GM12878 (cell line): Measurements from ENCODE around the gene GRIFIN. TPM values are rescaled to one million over a fixed set of nuclear protein-coding genes. Genes with fewer than 3 reads are reported as not detected.

Experiments
- ATAC-seq: fragments of 200-7000 bp; cut with Tn5 transposase; 3 replicates; pipeline ENCODE4 v1.9.1; 2020; ENCODE audit warnings: mild to moderate bottlenecking, moderate library complexity
- BruUV-seq: library from RNA; stranded (reverse); fragments of 400-500 nt; replicated peaks from 2 replicates; lab custom pipeline; 2021; lab: Mats Ljungman, UMichigan
- CTCF ChIA-PET: fragments of 300-600 bp; sonication (Branson Sonifier 250); formaldehyde crosslinking; extraction: SDS; loops from one replicate; lab custom pipeline; 2021; ENCODE audit warnings: inconsistent platforms; lab: Yijun Ruan, JAX
- POLR2A ChIA-PET: fragments of 350-600 bp; formaldehyde crosslinking; extraction: SDS; loops from one replicate; lab custom pipeline; 2021; ENCODE audit warnings: inconsistent platforms; lab: Charles Lee
- RAD21 ChIA-PET: fragments of 300-600 bp; sonication (Branson Sonifier 250); formaldehyde crosslinking; loops from one replicate; lab custom pipeline; 2023; ENCODE audit warnings: antibody characterized with exemption; ENCODE audit not compliant: unreplicated experiment; lab: Charles Lee
- SMC1A ChIA-PET: fragments of 300-600 bp; sonication (Branson Sonifier 250); formaldehyde crosslinking; loops from one replicate; lab custom pipeline; 2023; ENCODE audit not compliant: unreplicated experiment, uncharacterized antibody; lab: Charles Lee
- DNase-seq: peaks from one replicate; pipeline ENCODE4 v3.0.0-alpha.2; 2011; ENCODE audit warnings: low read depth, low spot score
- FAIRE-seq: peaks from 3 replicates; lab custom pipeline; 2011; peaks lifted over from hg19 to GRCh38; lab: Jason Lieb, UNC
- H2AFZ ChIP-seq: 2 replicates; pipeline ENCODE4 v1.6.0; 2011; ENCODE audit warnings: low read depth, low read length, control low read depth; ENCODE audit not compliant: control insufficient read depth
- H3K27ac ChIP-seq: 2 replicates; pipeline ENCODE4 v1.5.1; 2011; ENCODE audit warnings: control low read depth; ENCODE audit not compliant: control insufficient read depth, insufficient read depth
- H3K27me3 ChIP-seq, 2 experiments: replicated peaks in 1 of 2; 2 replicates each; pipeline versions ENCODE4 v1.6.0 to v1.6.1; 2011; ENCODE audit warnings: low read length in 1 of 2; ENCODE audit not compliant: control insufficient read depth in 2 of 2, insufficient read depth in 2 of 2
- H3K36me3 ChIP-seq, 2 experiments: 2 replicates each; pipeline ENCODE4 v1.5.1; 2011; ENCODE audit warnings: low read length in 1 of 2; ENCODE audit not compliant: control insufficient read depth in 2 of 2, insufficient read depth in 2 of 2
- H3K4me1 ChIP-seq: 2 replicates; pipeline ENCODE4 v1.6.1; 2011; ENCODE audit warnings: mild to moderate bottlenecking, low read length, moderate library complexity, mixed read lengths; ENCODE audit not compliant: control insufficient read depth, insufficient read depth
- H3K4me2 ChIP-seq: 2 replicates; pipeline ENCODE4 v1.6.0; 2011; ENCODE audit warnings: control low read depth; ENCODE audit not compliant: control insufficient read depth, insufficient read depth
- H3K4me3 ChIP-seq: fragments of 200-600 bp; sonication (generic); 2 replicates; pipeline ENCODE4 v1.5.1; 2016
- H3K79me2 ChIP-seq: 2 replicates; pipeline ENCODE4 v1.6.0; 2011; ENCODE audit warnings: low read length; ENCODE audit not compliant: control insufficient read depth, insufficient read depth
- H3K9ac ChIP-seq: 2 replicates; pipeline ENCODE4 v1.8.0; 2011; ENCODE audit warnings: low read length, control low read depth, mixed read lengths; ENCODE audit not compliant: control insufficient read depth, insufficient read depth
- H3K9me3 ChIP-seq: replicated peaks from 3 replicates; pipeline ENCODE4 v1.5.1; 2011; ENCODE audit warnings: mild to moderate bottlenecking, low read length; ENCODE audit not compliant: control insufficient read depth, insufficient read depth
- H4K20me1 ChIP-seq: 2 replicates; pipeline ENCODE4 v1.6.0; 2011; ENCODE audit not compliant: control insufficient read depth, insufficient read depth
- CEBPB ChIP-seq, 2 experiments: fragments of 150-350 bp in 1 of 2; IDR thresholded peaks; 2 replicates each; pipeline ENCODE4 v1.6.1; 2012 to 2014; ENCODE audit warnings: low read depth in 2 of 2, low read length in 2 of 2, borderline replicate concordance in 1 of 2, inconsistent platforms in 1 of 2
- EP300 ChIP-seq, 2 experiments: fragments of 150-350 bp in 1 of 2; IDR thresholded peaks; 2 replicates each; pipeline ENCODE4 v1.6.1; 2011 to 2012; ENCODE audit warnings: low read depth in 2 of 2, low read length in 2 of 2, borderline replicate concordance in 1 of 2, improper control_type of control experiment in 1 of 2, inconsistent platforms in 1 of 2; ENCODE audit not compliant: control insufficient read depth in 1 of 2
- POU2F2 ChIP-seq: IDR thresholded peaks from 3 replicates; pipeline ENCODE4 v1.6.1; 2011; ENCODE audit warnings: low read depth, mild to moderate bottlenecking, low read length, borderline replicate concordance
- RAD51 ChIP-seq: fragments of 450-650 bp; IDR thresholded peaks from 2 replicates; pipeline ENCODE4 v1.6.1; 2016; ENCODE audit warnings: moderate library complexity, mild to moderate bottlenecking, inconsistent platforms
- RELB ChIP-seq: fragments of 450-650 bp; IDR thresholded peaks from 2 replicates; pipeline ENCODE4 v1.6.1; 2017; ENCODE audit warnings: low read depth, mild to moderate bottlenecking, moderate library complexity
- SIN3A ChIP-seq: IDR thresholded peaks from 2 replicates; pipeline ENCODE4 v1.6.1; 2012; ENCODE audit warnings: low read depth, low read length, improper control_type of control experiment
- TARDBP ChIP-seq: IDR thresholded peaks from 2 replicates; pipeline ENCODE4 v1.6.1; 2016; ENCODE audit warnings: borderline replicate concordance
- TCF7 ChIP-seq: IDR thresholded peaks from 2 replicates; pipeline ENCODE4 v1.6.1; 2014; ENCODE audit warnings: antibody characterized with exemption, borderline replicate concordance
- ZBTB11 ChIP-seq: fragments of 450-650 bp; formaldehyde crosslinking; IDR thresholded peaks from 2 replicates; pipeline ENCODE4 v1.5.0; 2022; ENCODE audit warnings: mild to moderate bottlenecking, missing genetic modification characterization
- ZSCAN29 ChIP-seq: fragments of 450-650 bp; IDR thresholded peaks from 2 replicates; pipeline ENCODE4 v1.6.1; 2017; ENCODE audit warnings: mild to moderate bottlenecking, moderate library complexity
- WGBS: methylation state at CpG from one replicate; pipeline ENCODE4 v1.1.6; 2016; ENCODE audit warnings: low lambda C conversion rate; ENCODE audit not compliant: insufficient replicate concordance, insufficient coverage; ENCODE audit errors: missing lambda C conversion rate; 5-methylcytosine and 5-hydroxymethylcytosine counted together
- in situ Hi-C: fragments of 300-500 bp; cut with MboI; formaldehyde crosslinking; loops from 9 replicates; pipeline ENCODE4 v1.14.3; 2018; ENCODE audit warnings: mixed read lengths
- intact Hi-C: fragments of 100-400 bp; cut with micrococcal nuclease; formaldehyde crosslinking; loops from one replicate; pipeline ENCODE4 v1.14.2; 2022; ENCODE audit not compliant: unreplicated experiment
- polyA plus RNA-seq, 11 experiments: library from polyadenylated mRNA; depleted of rRNA in 4 of 11; unstranded in 6 of 11; stranded (reverse) in 5 of 11; fragments of >200 nt; fragmentation: Nextera tagmentation in 4 of 11; fragmentation: Illumina TruSeq in 1 of 11; extraction: Ambion mirVana in 4 of 11; extraction: Trizol in 1 of 11; gene quantifications; 1 replicate in 1 of 11; 2 replicates in 10 of 11; pipeline versions ENCODE4 v1.2.1 to v1.2.3, GENCODE V29; 2011 to 2016; ENCODE audit warnings: inconsistent platforms in 2 of 11, missing spikeins in 2 of 11, low read depth in 1 of 11
- total RNA-seq, 4 experiments: library from RNA; depleted of rRNA in 3 of 4; stranded (reverse); fragments of >200 nt in 3 of 4; fragmentation: Illumina TruSeq in 1 of 4; extraction: Trizol in 1 of 4; gene quantifications; 2 replicates each; pipeline versions ENCODE4 v1.2.1 to v1.2.3, GENCODE V29; 2013 to 2021
- TF ChIP-seq, protein P1 (sequence below): IDR thresholded peaks from 2 replicates; pipeline ENCODE4 v1.6.1; 2012; ENCODE audit warnings: low read depth, low read length, improper control_type of control experiment

Gene GRIFIN
- total and polyA plus RNA-seq, 10 of the 15 experiments (the other 5 are each of a cell fraction or from before 2014, with no cell fraction given) = not detected

DNA sequence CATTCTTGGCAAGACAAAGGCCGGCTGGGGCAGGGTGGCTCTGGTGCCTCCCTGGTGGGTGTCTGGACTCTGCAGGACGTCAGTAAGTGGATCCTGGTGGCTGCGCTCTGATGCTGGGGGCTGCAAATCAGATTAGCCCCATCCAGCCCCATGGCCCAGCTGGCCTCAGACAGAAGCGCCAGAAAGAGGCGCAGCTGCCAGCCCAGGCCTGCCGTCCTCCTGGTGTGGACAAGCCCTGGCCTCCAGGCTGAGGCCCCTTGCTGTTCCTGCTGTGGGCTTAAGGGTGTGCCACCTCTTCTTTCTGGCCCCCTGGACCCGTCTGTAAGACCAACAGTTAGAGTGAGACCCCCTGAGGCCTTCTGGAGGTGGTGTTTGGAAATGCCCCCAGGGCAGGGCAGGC is 37.5 kb upstream of the GRIFIN start:
- Histone ChIP-seq H3K4me3 (no peak overlapping the region), H3K9ac (no peak overlapping the region), H3K9me3 (no peaks in the 10 kb centered on the region), H3K4me1 (peaks cover 29% of the 10 kb centered on the region), H4K20me1 (no peaks in the 10 kb centered on the region), H3K79me2 (no peaks in the 10 kb centered on the region), H2AFZ (no peak overlapping the region), H3K27ac (no peak overlapping the region), H3K36me3 (no peaks in the 10 kb centered on the region), H3K27me3 (no peaks in the 10 kb centered on the region), H3K4me2 (no peak overlapping the region)
- 68% methylated on average over 7 of the region's 7 CpGs for WGBS
- ATAC-seq (no peak), DNase-seq (no peak), FAIRE-seq (no peak)
- no TSS peak for BruUV-seq
- intact Hi-C loops = no loop called here
- POLR2A ChIA-PET = no interaction called here
- CTCF ChIA-PET = no interaction called here
- RAD21 ChIA-PET = no interaction called here
- in situ Hi-C loops = no loop called here
- SMC1A ChIA-PET = no interaction called here
- no peak for TF ChIP-seq EP300 (IDR thresholded peaks at IDR 0.05; ENCODE audit: borderline replicate concordance in 1 of 2, control insufficient read depth in 1 of 2, low read depth in 2 of 2, low read length in 2 of 2)
- no peak for TF ChIP-seq RELB
- TF ChIP-seq CEBPB (IDR thresholded peaks at IDR 0.05; ENCODE audit: borderline replicate concordance in 1 of 2, low read depth in 2 of 2, low read length in 2 of 2) = no peak
- TF ChIP-seq TCF7 = no peak

DNA sequence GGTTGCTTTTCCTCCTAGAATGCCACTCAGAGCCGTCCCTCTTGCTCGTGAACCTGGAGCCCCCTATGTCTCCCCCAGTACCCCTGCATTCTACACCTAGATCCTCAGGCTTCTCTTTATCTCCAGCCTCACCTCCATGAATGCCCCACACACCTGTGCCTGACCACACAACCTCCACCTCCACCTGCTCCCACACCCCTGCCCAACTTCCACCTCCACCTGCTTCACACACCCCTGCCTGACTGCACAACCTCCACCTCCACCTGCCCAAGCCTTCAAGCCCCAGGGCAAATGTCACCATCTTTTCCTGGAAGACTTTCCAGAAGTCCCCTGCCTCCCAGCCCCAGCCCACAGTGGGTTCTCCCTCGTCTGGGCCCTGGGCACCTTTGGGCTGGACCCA is 36.5 kb upstream of the GRIFIN start:
- Histone ChIP-seq H3K79me2 (no peaks in the 10 kb centered on the region), H3K4me1 (peaks cover 38% of the 10 kb centered on the region), H3K9ac (no peak overlapping the region), H3K4me3 (no peak overlapping the region), H4K20me1 (no peaks in the 10 kb centered on the region), H3K9me3 (no peaks in the 10 kb centered on the region), H2AFZ (no peak overlapping the region; the same call in 1 of the 2 replicates), H3K36me3 (no peaks in the 10 kb centered on the region), H3K4me2 (no peak overlapping the region; the same call in 1 of the 2 replicates), H3K27me3 (no peaks in the 10 kb centered on the region), H3K27ac (no peak overlapping the region)
- POLR2A ChIA-PET = interaction anchor here (1.9 kb wide), 1 partner anchor 16 kb away, joined by 10 read pairs; no protein-coding TSS in a partner anchor
- SMC1A ChIA-PET = no interaction called here
- intact Hi-C loops (no loop called here), in situ Hi-C loops (no loop called here)
- WGBS = 57% methylated on average over 3 of the region's 3 CpGs
- no TSS peak for BruUV-seq
- CTCF ChIA-PET = interaction anchor here (0.8 kb wide), 1 partner anchor 20 kb away, joined by 3 read pairs; no protein-coding TSS in a partner anchor
- TF ChIP-seq ZBTB11 (CRISPR knock-in tag) (no peak), RAD51 (no peak), SIN3A (no peak), TARDBP (no peak), POU2F2 (no peak), ZSCAN29 (no peak)
- TF ChIP-seq, protein P1, sequence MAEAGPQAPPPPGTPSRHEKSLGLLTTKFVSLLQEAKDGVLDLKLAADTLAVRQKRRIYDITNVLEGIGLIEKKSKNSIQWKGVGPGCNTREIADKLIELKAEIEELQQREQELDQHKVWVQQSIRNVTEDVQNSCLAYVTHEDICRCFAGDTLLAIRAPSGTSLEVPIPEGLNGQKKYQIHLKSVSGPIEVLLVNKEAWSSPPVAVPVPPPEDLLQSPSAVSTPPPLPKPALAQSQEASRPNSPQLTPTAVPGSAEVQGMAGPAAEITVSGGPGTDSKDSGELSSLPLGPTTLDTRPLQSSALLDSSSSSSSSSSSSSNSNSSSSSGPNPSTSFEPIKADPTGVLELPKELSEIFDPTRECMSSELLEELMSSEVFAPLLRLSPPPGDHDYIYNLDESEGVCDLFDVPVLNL = no peak
- ATAC-seq (no peak), FAIRE-seq (no peak), DNase-seq (no peak)
- RAD21 ChIA-PET = no interaction called here
